Measurements from ENCODE around the gene AKAP6. TPM values are rescaled to one million over a fixed set of nuclear protein-coding genes. Genes with fewer than 3 reads are reported as not detected.

AKAP6 gene
- total RNA-seq, 1 donor from 2014 or later, result 2.8 TPM

DNA sequence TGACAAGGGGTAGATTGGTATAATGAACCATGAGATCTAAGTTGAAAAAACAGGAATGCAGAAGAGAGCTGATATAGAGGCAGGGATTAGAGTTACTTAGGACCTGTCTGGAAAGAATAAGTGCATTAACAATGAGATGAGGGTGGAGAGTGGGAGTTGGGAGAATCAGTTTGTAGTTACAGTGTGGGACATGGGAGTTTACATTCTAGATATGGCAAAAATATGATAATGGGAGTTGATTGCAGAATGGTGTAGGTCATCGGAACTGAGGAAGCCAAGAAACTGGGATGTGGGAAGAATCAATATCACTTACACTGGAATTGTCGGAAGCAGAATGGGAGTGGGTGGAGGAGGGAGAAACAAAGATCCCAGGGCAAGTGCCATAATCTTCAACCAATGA, 308.5 kb downstream of the AKAP6 start:
- no peak overlapping the region for H3K4me3 Mint-ChIP-seq (ENCODE audit: unreplicated experiment)
- H3K4me1 Mint-ChIP-seq (ENCODE audit: low read depth, unreplicated experiment), result peaks cover 13% of the 10 kb centered on the region
- H3K4me1 ChIP-seq (ENCODE audit: insufficient read depth, low read length), result peaks cover 5% of the 10 kb centered on the region
- H3K27ac Mint-ChIP-seq (ENCODE audit: unreplicated experiment), result no peak overlapping the region
- no peak overlapping the region for H2AFZ ChIP-seq (ENCODE audit: low read depth, low read length)
- no peaks in the 10 kb centered on the region for H3K9me3 ChIP-seq (ENCODE audit: insufficient read depth, low read depth, low read length)
- no peak overlapping the region for H3K4me3 ChIP-seq (ENCODE audit: insufficient read depth, low read depth, low read length)
- no peaks in the 10 kb centered on the region for H4K20me1 ChIP-seq (ENCODE audit: insufficient read depth, low read length)
- no peak for FAIRE-seq
- H3K36me3 ChIP-seq (ENCODE audit: insufficient read depth, low read length), result no peaks in the 10 kb centered on the region
- H3K9me3 Mint-ChIP-seq (ENCODE audit: unreplicated experiment), result no peaks in the 10 kb centered on the region
- H3K36me3 Mint-ChIP-seq (ENCODE audit: low read depth, unreplicated experiment), result no peaks in the 10 kb centered on the region
- H3K27me3 Mint-ChIP-seq (ENCODE audit: low read depth, unreplicated experiment), result peaks cover 2% of the 10 kb centered on the region
- H3K4me2 ChIP-seq (ENCODE audit: low read length), result no peak overlapping the region
- no peak for TF ChIP-seq EZH2 (IDR thresholded peaks at IDR 0.05; ENCODE audit: insufficient read depth, low read length)
- TF ChIP-seq, protein P1, sequence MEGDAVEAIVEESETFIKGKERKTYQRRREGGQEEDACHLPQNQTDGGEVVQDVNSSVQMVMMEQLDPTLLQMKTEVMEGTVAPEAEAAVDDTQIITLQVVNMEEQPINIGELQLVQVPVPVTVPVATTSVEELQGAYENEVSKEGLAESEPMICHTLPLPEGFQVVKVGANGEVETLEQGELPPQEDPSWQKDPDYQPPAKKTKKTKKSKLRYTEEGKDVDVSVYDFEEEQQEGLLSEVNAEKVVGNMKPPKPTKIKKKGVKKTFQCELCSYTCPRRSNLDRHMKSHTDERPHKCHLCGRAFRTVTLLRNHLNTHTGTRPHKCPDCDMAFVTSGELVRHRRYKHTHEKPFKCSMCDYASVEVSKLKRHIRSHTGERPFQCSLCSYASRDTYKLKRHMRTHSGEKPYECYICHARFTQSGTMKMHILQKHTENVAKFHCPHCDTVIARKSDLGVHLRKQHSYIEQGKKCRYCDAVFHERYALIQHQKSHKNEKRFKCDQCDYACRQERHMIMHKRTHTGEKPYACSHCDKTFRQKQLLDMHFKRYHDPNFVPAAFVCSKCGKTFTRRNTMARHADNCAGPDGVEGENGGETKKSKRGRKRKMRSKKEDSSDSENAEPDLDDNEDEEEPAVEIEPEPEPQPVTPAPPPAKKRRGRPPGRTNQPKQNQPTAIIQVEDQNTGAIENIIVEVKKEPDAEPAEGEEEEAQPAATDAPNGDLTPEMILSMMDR (IDR thresholded peaks at IDR 0.05; ENCODE audit: insufficient read depth, low read depth, low read length), result no peak
- H3K9ac ChIP-seq (ENCODE audit: low read length), result no peak overlapping the region
- H3K27ac ChIP-seq (ENCODE audit: low read depth, low read length), result no peak overlapping the region
- H3K79me2 ChIP-seq (ENCODE audit: insufficient read depth, low read length), result no peaks in the 10 kb centered on the region
- peak; percentile 47 for DNase-seq (ENCODE audit: low read depth)
- H3K27me3 ChIP-seq (ENCODE audit: insufficient read depth, low read length), result no peaks in the 10 kb centered on the region

DNA sequence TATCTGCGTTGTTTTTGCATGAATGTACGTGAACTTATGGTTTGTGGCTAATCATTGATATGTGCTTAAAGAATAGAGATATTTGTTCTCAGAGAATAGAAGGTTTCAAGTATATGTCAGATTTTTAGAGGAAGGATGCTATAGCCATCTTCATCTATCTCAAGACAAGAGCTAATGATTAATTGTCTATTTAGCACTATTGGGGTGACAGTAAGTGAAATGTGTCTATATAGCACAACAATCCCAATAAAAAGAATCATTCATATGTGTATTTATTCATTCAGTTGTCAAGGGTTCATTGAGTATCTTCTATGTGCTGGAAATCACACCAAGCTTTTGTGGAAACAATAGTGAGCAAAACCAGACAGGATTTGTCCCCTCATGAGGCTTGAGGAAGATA, 310.1 kb downstream of the AKAP6 start:
- H3K36me3 Mint-ChIP-seq (ENCODE audit: low read depth, unreplicated experiment), result no peaks in the 10 kb centered on the region
- H4K20me1 ChIP-seq (ENCODE audit: insufficient read depth, low read length), result no peaks in the 10 kb centered on the region
- H3K4me1 ChIP-seq (ENCODE audit: insufficient read depth, low read length), result peaks cover 5% of the 10 kb centered on the region
- H3K9ac ChIP-seq (ENCODE audit: low read length), result no peak overlapping the region
- H3K27ac ChIP-seq (ENCODE audit: low read depth, low read length), result no peak overlapping the region
- no peak overlapping the region for H2AFZ ChIP-seq (ENCODE audit: low read depth, low read length)
- H3K27me3 ChIP-seq (ENCODE audit: insufficient read depth, low read length), result no peaks in the 10 kb centered on the region
- H3K4me1 Mint-ChIP-seq (ENCODE audit: low read depth, unreplicated experiment), result peaks cover 8% of the 10 kb centered on the region
- no peak overlapping the region for H3K4me2 ChIP-seq (ENCODE audit: low read length)
- H3K27me3 Mint-ChIP-seq (ENCODE audit: low read depth, unreplicated experiment), result peaks cover 2% of the 10 kb centered on the region
- FAIRE-seq (no peak), DNase-seq (ENCODE audit: low read depth) (no peak)
- no peaks in the 10 kb centered on the region for H3K9me3 ChIP-seq (ENCODE audit: insufficient read depth, low read depth, low read length)
- H3K9me3 Mint-ChIP-seq (ENCODE audit: unreplicated experiment), result no peaks in the 10 kb centered on the region
- H3K4me3 ChIP-seq (ENCODE audit: insufficient read depth, low read depth, low read length), result no peak overlapping the region
- TF ChIP-seq, protein P1 (IDR thresholded peaks at IDR 0.05; ENCODE audit: insufficient read depth, low read depth, low read length), result no peak
- no peak for TF ChIP-seq EZH2 (IDR thresholded peaks at IDR 0.05; ENCODE audit: insufficient read depth, low read length)
- H3K79me2 ChIP-seq (ENCODE audit: insufficient read depth, low read length), result no peaks in the 10 kb centered on the region
- no peaks in the 10 kb centered on the region for H3K36me3 ChIP-seq (ENCODE audit: insufficient read depth, low read length)
- H3K4me3 Mint-ChIP-seq (ENCODE audit: unreplicated experiment), result no peak overlapping the region
- no peak overlapping the region for H3K27ac Mint-ChIP-seq (ENCODE audit: unreplicated experiment)

DNA sequence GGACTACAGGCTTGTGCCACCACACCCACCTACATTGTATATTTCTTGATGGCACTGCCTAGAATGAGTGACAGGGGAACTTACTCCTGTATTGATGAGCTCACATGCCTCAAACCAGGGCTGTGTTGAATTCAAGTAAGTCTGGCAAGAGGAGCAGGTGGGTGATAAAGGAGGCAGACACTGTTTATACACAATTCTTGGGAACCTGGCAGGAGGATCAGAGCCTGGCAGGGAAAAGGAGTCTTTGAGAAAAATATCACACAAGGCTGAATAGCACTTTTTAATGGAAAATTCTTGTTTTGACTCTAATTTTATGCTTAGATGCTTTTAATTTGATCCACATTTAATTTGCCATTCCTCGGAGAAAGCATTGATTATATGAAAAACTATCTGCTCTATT, 316.5 kb downstream of the AKAP6 start:
- Histone ChIP-seq H3K79me2 (ENCODE audit: insufficient read depth, low read length) (no peaks in the 10 kb centered on the region), H3K4me3 (ENCODE audit: insufficient read depth, low read depth, low read length) (no peak overlapping the region), H3K4me2 (ENCODE audit: low read length) (no peak overlapping the region), H3K27ac (ENCODE audit: low read depth, low read length) (no peak overlapping the region), H3K9me3 (ENCODE audit: insufficient read depth, low read depth, low read length) (no peaks in the 10 kb centered on the region), H2AFZ (ENCODE audit: low read depth, low read length) (no peak overlapping the region), H3K4me1 (ENCODE audit: insufficient read depth, low read length) (no peaks in the 10 kb centered on the region), H3K9ac (ENCODE audit: low read length) (no peak overlapping the region), H4K20me1 (ENCODE audit: insufficient read depth, low read length) (no peaks in the 10 kb centered on the region), H3K27me3 (ENCODE audit: insufficient read depth, low read length) (no peaks in the 10 kb centered on the region), H3K36me3 (ENCODE audit: insufficient read depth, low read length) (no peaks in the 10 kb centered on the region)
- no peaks in the 10 kb centered on the region for H3K4me1 Mint-ChIP-seq (ENCODE audit: low read depth, unreplicated experiment)
- TF ChIP-seq EZH2 (IDR thresholded peaks at IDR 0.05; ENCODE audit: insufficient read depth, low read length), result no peak
- TF ChIP-seq, protein P1 (IDR thresholded peaks at IDR 0.05; ENCODE audit: insufficient read depth, low read depth, low read length), result no peak
- FAIRE-seq (no peak), DNase-seq (ENCODE audit: low read depth) (no peak)
- no peak overlapping the region for H3K4me3 Mint-ChIP-seq (ENCODE audit: unreplicated experiment)
- no peak overlapping the region for H3K27ac Mint-ChIP-seq (ENCODE audit: unreplicated experiment)
- no peaks in the 10 kb centered on the region for H3K9me3 Mint-ChIP-seq (ENCODE audit: unreplicated experiment)
- H3K27me3 Mint-ChIP-seq (ENCODE audit: low read depth, unreplicated experiment), result no peaks in the 10 kb centered on the region
- H3K36me3 Mint-ChIP-seq (ENCODE audit: low read depth, unreplicated experiment), result no peaks in the 10 kb centered on the region
